GM18909 (cell line): ENCODE results near the gene SIX2.

Source experiments
- ATAC-seq: cut with Tn5 transposase; IDR thresholded peaks from one replicate; pipeline ENCODE4 v1.9.1; 2021; ENCODE audit warnings: mild to moderate bottlenecking; ENCODE audit not compliant: unreplicated experiment, poor library complexity

SIX2 gene

DNA sequence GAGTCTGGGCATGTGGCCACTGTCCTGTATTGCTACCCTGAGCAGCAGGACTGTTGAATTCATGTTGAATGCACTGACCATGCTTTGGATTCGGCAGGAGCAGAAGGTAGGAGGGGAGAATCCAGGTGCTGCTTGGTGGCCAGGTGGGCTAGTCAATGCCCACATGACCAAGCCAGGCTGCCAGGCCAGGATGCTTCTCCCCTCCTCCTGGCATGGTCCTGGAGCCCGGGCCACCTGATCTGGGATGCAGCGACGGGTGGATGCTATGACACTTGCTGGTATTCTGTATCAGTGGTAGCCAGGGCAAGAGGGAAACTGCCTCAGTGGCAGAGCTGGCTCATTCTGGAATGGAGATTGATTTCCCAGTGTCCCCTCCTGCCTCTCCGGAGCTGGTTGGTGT, 14.8 kb upstream of the SIX2 start:
- ATAC-seq, result no peak

DNA sequence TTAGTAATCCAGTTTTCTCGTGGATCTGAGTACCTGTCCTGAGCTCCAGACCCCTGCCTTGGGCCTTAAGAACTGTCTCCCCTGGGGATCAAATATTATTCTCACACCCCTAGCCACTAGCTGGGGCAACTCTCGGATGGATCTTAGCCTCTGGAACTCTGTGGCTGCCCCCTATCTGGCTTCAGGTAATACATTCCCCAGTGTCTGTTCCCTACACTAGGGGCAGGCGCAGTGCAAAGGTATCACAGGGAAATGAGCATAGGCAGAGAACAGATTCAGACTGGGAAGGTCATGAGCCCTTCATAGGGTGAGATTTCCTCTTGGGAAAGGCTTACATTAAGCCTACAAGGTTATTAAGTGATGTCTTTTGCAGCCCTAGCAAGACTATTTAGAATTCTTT, 11.2 kb upstream of the SIX2 start:
- ATAC-seq, result no peak

- no peak for ATAC-seq
Measured at GRCh38 chr2:45018023-45018422, 8.8 kb upstream of the SIX2 start.

DNA sequence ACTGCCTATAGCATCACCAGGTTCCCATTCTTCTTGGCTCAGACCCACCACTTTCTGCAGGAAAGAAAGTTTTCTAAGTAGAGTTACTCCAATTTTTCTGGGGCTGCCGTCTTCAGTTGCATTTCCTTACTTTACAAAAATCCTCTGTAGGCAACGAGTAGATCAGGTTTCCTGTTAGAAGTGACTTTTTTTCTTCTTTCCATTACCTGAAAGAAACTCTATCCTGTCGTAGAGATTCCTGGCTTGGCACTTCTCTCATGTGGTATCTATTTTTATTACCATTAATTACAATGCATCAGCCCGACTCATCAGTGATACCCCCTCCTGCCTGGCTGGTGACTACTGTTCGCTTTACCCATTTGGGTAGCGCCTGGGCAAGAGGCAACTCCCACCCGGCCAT, 5.6 kb upstream of the SIX2 start:
- no peak for ATAC-seq

DNA sequence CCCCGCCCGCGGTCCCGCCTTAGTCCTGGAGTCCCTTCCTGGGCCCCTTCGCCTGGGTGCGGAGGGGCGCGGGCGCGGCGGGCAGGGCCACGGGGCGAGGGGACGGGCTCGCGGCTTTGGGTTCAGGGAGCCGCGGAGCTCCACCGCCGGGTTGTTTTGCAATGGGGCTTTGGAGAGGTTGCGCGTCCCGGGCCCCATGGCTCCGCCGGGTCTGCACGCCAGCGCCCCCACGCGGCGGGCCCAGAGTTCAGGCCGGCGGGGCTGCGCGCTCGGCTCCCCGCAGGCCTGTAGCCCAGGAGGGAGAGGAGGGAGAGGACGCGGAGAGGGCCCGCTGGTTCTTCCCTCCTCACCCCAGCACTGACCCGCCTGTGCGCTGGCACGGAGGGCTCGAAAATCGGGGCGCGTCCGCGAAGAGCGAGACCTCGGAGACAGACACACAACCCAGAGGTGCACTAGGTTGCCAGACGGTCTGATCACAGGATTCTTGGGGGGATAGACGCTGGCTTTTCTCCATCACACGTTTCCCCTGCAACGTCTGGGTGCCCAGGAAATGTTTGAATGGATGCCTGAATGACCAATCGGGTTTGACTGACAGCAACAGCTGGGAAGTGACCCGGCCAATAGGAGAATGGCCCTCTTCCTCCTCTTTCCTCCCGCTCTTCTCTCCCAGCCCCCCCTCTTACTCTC, 4.9 kb upstream of the SIX2 start:
- no peak for ATAC-seq

- ATAC-seq, result no peak
Measured at GRCh38 chr2:45013229-45014015, 4.2 kb upstream of the SIX2 start.

DNA sequence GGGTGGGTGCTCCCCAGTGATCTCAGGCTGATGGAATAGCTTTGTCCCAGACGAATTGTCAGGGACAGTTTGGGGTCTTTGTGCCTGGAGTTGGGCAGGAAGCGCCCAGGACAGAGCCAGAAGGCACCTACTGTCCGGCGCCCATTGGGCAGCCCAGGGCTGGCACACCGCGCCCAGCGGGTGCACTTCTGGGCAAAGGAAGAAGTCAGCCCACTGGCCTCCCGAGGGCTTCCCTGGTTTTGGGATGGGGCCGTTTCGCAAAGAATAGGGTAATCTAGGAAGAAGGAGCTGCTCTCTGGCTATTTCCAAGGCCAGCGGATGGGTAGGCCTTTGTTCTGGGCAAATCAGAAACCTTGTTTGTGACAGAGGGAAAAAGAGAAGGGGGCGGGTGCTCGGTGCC, 3.5 kb upstream of the SIX2 start:
- no peak for ATAC-seq

GRCh38 chr2:45011621-45012602, 2.7 kb upstream of the SIX2 start:
- no peak for ATAC-seq

GRCh38 chr2:45011121-45011520, 1.9 kb upstream of the SIX2 start:
- ATAC-seq, result no peak

DNA sequence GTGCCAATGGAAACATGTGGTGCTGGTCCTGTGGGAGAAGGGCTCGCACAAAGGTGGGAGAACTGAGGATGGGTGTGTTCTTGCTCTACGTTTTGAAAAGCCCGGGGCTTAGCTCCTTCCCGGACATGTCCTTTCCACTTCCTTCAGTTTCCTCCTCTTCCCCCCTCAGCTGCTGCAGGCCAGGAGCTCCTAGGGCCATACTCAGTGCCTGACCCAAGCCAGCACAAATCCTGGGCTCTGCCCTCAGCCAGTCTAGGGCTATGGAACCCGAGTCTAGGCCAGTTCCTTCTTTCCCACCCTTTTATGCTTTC, 1.4 kb upstream of the SIX2 start:
- no peak for ATAC-seq

- ATAC-seq, result no peak
Measured at GRCh38 chr2:45009928-45010701, 863 bp upstream of the SIX2 start.

DNA sequence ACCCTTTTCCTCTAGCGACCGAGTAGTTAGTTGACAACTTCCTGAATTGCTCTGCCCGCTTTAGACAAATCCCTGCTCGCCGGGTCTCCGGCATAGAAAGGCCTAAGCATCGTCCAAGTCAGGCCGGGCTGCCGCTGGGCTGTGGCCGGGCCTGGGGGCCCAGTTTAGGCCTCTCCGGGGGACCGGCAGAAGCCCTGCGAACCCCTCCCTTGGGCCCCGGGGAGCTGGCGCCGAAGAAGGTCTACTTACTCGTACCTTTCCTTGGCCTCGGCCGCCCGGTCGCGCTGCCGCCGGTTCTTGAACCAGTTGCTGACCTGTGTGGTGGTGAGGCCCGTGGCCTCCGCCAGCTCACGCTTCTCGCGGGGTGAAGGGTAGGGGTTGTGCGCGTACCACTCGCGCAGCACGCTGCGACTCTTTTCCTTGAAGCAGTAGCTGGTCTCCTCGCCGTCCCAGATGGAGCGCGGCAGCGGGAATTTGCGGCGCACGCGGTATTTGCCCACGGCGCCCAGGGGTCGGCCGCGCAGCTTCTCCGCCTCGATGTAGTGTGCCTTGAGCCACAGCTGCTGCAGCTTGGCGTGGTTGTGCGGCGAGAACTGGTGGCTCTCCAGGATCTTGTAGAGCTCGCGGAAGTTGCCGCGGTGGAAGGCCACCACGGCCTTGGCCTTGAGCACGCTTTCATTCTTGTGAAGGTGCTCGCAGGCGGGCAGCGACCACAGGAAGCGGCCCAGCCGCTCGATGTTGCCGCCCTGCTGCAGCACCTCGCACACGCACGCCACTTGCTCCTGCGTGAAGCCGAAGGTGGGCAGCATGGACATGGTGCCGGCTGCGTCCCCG, 739 bp downstream of the SIX2 start:
- ATAC-seq, result no peak

DNA sequence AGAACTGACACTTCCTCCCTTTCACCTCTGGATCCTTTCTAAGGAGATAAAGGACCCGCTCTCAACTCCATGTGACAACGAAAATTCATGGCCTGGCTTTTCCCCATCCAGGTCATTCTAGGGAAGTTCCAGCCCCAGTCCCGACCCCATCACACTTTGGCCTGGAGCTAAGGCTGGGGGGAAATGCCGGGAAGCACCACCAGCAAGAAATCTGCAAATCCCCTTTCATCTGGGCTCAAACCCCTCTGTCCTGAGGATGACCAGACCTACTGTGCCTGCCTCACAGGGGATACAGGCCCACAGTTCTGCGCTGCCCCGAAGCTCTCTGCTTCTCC, 1.3 kb downstream of the SIX2 start:
- no peak for ATAC-seq

DNA sequence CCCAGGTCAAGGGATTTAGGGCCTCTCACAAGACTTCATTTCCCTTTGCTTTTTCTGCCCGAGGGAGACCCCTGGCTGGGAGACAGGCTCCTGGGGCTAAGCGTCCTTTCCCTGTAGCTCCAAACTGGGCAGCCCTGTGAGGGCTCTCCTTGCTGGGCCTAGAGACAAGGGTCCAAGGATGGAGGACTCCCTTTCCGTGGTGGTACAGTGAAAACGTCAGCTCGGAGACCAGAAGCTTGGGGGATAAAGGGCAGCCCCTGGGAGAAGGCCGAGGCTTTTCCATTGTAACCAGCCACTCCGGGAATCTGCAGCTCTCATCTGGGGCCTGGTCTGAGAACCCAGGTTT, 2.3 kb downstream of the SIX2 start:
- ATAC-seq, result no peak

- no peak for ATAC-seq
Measured at GRCh38 chr2:45006041-45006941, 3.0 kb downstream of the SIX2 start.

DNA sequence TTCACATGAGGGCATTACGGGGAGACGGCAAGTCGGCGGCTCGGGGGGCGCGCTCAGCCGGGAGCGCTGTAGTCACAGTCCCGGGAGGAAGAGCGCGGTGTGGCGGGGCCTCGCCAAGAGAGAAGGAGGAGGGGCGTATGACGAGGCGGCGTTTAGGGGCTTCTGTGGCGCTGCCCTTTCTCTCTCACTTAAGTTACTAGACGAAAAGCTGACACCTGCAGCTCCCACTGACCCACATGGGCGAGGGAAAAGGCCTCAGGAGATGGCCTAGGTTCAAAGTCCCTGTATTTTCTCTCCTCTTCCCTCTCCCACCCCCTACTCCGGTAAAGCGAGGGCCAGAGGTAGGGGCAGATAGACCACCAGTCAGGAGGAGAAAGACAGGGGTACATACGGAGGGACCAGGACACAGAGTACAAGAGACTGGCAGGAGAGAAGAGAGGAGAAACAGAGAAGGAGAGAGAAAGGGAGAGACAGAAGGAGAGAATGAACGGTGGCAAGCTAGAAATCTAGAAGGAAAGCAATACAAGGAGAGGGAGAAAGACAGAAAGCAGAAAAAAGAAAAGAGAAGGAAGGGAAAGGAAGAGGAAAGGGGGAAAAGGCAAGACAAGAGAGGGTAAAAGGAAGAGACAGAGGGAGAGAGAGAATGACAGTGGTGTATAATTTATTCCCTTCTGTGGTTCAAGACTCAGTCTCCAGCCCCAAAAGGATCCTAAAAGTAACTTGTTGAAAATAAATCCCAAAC, 3.8 kb downstream of the SIX2 start:
- ATAC-seq, result no peak

DNA sequence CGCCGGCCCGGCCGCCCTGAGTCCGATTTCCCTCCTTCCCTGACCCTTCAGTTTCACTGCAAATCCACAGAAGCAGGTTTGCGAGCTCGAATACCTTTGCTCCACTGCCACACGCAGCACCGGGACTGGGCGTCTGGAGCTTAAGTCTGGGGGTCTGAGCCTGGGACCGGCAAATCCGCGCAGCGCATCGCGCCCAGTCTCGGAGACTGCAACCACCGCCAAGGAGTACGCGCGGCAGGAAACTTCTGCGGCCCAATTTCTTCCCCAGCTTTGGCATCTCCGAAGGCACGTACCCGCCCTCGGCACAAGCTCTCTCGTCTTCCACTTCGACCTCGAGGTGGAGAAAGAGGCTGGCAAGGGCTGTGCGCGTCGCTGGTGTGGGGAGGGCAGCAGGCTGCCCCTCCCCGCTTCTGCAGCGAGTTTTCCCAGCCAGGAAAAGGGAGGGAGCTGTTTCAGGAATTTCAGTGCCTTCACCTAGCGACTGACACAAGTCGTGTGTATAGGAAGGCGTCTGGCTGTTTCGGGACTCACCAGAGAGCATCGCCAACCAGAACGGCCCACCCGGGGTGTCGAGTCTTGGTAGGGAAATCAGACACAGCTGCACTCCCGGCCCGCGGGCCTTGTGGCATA, 4.6 kb downstream of the SIX2 start:
- no peak for ATAC-seq
